Measurements from ENCODE around the gene CDR2. TPM values are rescaled to one million over a fixed set of nuclear protein-coding genes. Genes with fewer than 3 reads are reported as not detected.

The CDR2 gene
- total RNA-seq, 1 donor = 89.8 TPM

DNA sequence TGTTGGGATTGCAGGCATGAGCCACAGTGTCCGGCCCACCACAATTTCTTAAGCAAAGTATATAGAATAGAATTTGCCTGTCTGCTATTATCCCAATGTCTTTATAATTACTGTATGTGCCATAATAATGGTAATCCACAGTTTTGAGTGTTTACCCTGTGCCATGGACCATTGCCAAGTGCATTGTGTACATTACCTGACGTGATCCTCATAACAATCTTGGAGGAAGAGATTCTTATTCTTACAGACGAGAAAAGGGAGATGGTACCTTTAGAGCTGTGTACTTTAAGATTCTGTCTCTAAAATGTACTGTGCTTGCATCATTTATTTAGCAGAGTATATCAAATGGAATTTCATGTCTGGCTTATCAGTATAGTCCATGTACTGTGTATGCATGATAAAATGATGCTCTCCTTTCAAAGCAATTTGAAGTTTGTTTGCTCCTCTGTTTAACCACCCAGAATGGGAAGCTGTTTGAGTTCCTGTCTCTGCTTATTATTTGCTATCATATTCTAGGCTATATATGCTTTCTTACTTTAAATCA lies 13.8 kb upstream of the CDR2 start:
- Histone ChIP-seq H3K4me3 (ENCODE audit: low read length) (no peak overlapping the region), H3K9me3 (ENCODE audit: low read depth, low read length) (no peaks in the 10 kb centered on the region), H3K27me3 (ENCODE audit: insufficient read depth, low read length) (no peaks in the 10 kb centered on the region), H3K4me1 (ENCODE audit: insufficient read depth, low read length) (no peaks in the 10 kb centered on the region)

- Histone ChIP-seq H3K9me3 (ENCODE audit: low read depth, low read length) (no peaks in the 10 kb centered on the region), H3K4me1 (ENCODE audit: insufficient read depth, low read length) (no peaks in the 10 kb centered on the region), H3K27me3 (ENCODE audit: insufficient read depth, low read length) (no peaks in the 10 kb centered on the region), H3K4me3 (ENCODE audit: low read length) (no peak overlapping the region)
Observed at GRCh38 chr16:22386976-22387375, 12.6 kb upstream of the CDR2 start.

DNA sequence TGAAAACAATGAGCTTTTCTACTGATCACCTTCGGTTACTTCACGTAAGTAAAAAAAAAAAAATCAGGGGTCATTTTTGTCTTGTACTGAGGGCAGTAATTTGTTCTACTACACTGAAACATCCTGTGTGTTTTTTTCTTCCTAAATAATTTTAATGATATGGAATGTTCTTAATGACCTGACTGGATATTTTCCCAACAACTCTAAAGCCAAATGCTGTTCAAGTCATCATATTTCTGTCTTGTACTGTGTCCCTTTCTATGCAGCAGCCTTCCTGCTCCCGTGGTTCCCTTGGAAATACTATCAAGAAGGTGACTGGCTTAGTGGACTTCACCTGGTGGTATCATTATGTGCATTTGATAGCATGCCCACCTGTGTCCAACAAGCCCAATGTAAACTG lies 10.8 kb upstream of the CDR2 start:
- Histone ChIP-seq H3K9me3 (ENCODE audit: low read depth, low read length) (no peaks in the 10 kb centered on the region), H3K27me3 (ENCODE audit: insufficient read depth, low read length) (no peaks in the 10 kb centered on the region), H3K4me1 (ENCODE audit: insufficient read depth, low read length) (no peaks in the 10 kb centered on the region), H3K4me3 (ENCODE audit: low read length) (no peak overlapping the region)

- Histone ChIP-seq H3K4me1 (ENCODE audit: insufficient read depth, low read length) (no peaks in the 10 kb centered on the region), H3K27me3 (ENCODE audit: insufficient read depth, low read length) (no peaks in the 10 kb centered on the region), H3K9me3 (ENCODE audit: low read depth, low read length) (no peaks in the 10 kb centered on the region), H3K4me3 (ENCODE audit: low read length) (no peak overlapping the region)
Observed at GRCh38 chr16:22383827-22384226, 9.4 kb upstream of the CDR2 start.

GRCh38 chr16:22381392-22381791 lies 7.0 kb upstream of the CDR2 start:
- Histone ChIP-seq H3K9me3 (ENCODE audit: low read depth, low read length) (no peaks in the 10 kb centered on the region), H3K27me3 (ENCODE audit: insufficient read depth, low read length) (no peaks in the 10 kb centered on the region), H3K4me1 (ENCODE audit: insufficient read depth, low read length) (peaks cover under 1% of the 10 kb centered on the region), H3K4me3 (ENCODE audit: low read length) (no peak overlapping the region)

- H3K4me1 ChIP-seq (ENCODE audit: insufficient read depth, low read length) = peaks cover 8% of the 10 kb centered on the region
- no peaks in the 10 kb centered on the region for H3K27me3 ChIP-seq (ENCODE audit: insufficient read depth, low read length)
- H3K4me3 ChIP-seq (ENCODE audit: low read length) = no peak overlapping the region
- H3K9me3 ChIP-seq (ENCODE audit: low read depth, low read length) = no peaks in the 10 kb centered on the region
Observed at GRCh38 chr16:22380529-22380928, 6.1 kb upstream of the CDR2 start.

GRCh38 chr16:22379656-22380055 lies 5.2 kb upstream of the CDR2 start:
- Histone ChIP-seq H3K9me3 (ENCODE audit: low read depth, low read length) (no peaks in the 10 kb centered on the region), H3K4me3 (ENCODE audit: low read length) (no peak overlapping the region), H3K4me1 (ENCODE audit: insufficient read depth, low read length) (peaks cover 16% of the 10 kb centered on the region), H3K27me3 (ENCODE audit: insufficient read depth, low read length) (no peaks in the 10 kb centered on the region)

- Histone ChIP-seq H3K4me1 (ENCODE audit: insufficient read depth, low read length) (peaks cover 40% of the 10 kb centered on the region), H3K27me3 (ENCODE audit: insufficient read depth, low read length) (no peaks in the 10 kb centered on the region), H3K9me3 (ENCODE audit: low read depth, low read length) (no peaks in the 10 kb centered on the region), H3K4me3 (ENCODE audit: low read length) (no peak overlapping the region)
Observed at GRCh38 chr16:22375963-22376640, 1.7 kb upstream of the CDR2 start.

DNA sequence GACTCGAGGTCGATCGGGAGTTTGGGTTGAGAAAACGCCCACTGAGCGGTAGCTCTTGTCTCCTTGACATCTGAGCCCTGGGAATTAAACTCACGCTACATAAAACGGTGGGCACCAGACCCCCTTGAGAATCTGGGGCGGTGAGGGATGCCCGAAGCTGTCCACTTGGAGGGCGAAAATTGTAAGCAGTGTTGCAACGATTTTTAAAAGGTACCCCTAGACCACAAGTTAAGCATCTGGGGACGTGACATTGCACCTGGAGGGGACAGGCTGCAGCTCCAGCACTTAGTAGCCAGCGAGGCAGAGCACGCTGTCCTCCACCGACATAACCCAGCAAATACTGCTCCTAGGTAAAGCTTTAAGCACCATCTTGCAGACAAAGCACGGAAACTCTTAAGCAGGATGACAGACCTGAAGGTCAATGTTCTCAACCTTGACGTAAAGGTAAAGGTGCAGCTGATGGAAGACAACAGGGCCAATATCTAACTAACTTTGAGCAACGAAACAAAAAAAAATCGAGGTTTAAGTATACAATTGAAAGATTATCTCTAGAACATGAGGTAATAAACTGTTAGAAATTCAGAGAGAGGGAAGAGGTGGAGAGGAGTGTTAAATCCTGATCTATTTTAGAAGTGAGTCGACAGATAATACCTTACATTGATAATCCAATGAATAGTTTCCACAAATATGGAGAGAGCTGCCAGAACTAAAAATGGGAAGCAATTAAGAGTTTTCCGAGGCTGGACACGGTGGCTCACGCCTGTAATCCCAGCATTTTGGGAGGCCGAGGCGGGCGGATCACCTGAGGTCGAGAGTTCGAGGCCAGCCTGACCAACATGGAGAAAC lies 921 bp upstream of the CDR2 start:
- Histone ChIP-seq H3K27me3 (ENCODE audit: insufficient read depth, low read length) (no peaks in the 10 kb centered on the region), H3K4me3 (ENCODE audit: low read length) (peak overlapping the region; percentile 69), H3K4me1 (ENCODE audit: insufficient read depth, low read length) (peaks cover 40% of the 10 kb centered on the region), H3K9me3 (ENCODE audit: low read depth, low read length) (no peaks in the 10 kb centered on the region)

DNA sequence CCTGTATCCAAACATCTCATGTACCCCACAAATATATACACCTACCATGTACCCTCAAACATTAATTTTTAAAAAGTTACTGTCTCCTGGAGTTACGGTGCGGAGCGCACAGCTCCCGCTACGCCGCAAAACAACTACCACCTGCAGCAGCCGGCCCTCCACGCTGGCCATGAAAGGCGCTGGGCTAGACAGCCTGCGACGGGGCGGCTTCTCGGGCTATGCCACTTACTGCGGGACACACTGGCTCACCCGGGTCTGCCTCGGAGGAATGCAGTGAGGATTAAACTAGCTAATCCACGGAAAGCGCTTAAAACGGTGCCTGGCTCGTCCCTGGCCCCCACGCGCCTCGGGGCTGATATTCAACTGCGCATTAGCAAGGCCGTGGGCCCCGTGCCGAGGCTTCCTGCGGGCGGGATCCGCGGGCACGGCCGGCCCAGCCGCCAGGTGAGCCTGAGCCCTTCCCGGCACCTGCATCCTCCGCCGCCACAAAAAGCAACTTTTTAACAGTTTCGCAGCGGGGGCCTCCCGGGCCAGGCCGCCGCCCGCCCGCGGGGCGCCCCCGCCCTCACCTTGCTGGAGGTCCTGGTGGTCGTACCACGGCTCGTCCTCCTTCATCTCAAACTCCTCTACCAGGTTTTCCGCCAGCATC lies 633 bp downstream of the CDR2 start:
- Histone ChIP-seq H3K4me3 (ENCODE audit: low read length) (peak overlapping the region; percentile 69), H3K27me3 (ENCODE audit: insufficient read depth, low read length) (no peaks in the 10 kb centered on the region), H3K9me3 (ENCODE audit: low read depth, low read length) (no peaks in the 10 kb centered on the region), H3K4me1 (ENCODE audit: insufficient read depth, low read length) (peaks cover 49% of the 10 kb centered on the region)

DNA sequence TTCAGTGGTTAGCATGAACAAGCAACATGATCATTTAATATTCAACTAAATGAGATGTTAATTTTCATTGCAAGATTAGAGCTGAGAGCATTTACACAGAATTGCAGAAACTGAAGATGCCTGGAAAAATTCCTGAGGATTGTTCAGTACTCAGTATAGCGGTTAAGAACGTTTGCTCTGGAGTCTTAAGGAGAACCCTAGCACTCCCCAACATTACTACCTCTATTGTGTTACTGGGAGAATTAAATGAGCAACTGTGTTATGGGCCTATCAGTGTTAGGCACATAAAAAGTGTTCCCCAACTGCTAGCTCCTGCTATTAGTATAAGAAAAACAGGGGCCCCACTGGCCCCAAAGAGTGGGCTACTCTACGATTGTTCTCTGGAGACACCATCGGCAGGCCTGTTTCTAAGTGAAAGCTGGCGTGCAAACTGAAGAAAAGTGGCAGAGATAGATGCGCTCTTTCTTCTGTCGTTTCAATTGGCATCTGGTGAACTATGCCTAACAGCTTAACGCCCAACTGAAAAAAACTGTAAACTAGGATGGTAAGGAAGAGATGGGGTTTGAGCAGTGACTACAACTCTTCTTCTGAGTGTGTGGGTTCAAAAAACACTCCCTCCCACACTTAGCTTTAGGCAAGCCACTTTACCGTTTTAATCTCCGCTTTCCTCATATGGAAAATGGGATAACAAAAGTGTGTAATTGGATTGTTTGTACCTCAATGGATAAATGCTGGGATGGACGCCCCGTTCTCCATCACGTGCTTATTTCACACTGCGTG lies 1.3 kb downstream of the CDR2 start:
- Histone ChIP-seq H3K27me3 (ENCODE audit: insufficient read depth, low read length) (no peaks in the 10 kb centered on the region), H3K4me1 (ENCODE audit: insufficient read depth, low read length) (peaks cover 56% of the 10 kb centered on the region), H3K9me3 (ENCODE audit: low read depth, low read length) (no peaks in the 10 kb centered on the region), H3K4me3 (ENCODE audit: low read length) (peak overlapping the region; percentile 69)

DNA sequence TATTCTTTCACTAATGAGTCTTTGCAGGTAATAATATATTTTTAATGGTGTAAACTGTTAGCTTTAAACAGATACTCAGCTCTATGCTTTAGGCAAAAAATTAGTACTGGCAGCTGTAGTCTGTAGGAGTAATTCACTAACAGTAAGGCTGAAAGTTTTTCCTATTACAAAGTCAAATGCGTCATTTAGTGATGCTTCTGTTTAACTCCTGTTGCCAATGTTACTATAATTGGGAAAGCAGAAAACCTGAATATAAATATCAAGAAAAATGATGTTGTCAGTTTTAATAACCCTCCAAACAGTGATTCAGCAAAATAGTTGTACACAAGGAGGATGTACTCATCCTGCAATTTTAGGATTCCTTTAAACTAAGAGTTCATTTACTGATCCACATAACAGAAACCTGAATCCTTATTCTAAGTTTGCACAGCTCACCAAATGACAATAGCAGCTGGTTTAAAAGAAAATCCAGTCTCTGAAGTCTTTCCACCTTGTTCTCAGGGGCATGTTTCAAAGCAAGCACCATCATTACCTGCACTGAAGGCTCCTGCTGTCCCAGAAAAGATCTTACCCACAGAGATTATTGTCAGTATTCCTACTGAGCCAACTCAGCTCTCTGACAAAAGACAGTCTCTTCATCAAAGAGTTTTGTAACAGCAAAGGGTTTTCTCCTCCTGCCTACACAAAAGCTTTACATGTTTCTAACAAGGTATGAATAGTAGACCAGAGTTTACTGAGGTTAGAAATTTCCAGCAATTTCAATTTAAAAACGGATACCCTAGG lies 4.2 kb downstream of the CDR2 start:
- Histone ChIP-seq H3K4me1 (ENCODE audit: insufficient read depth, low read length) (peaks cover 46% of the 10 kb centered on the region), H3K27me3 (ENCODE audit: insufficient read depth, low read length) (no peaks in the 10 kb centered on the region), H3K4me3 (ENCODE audit: low read length) (no peak overlapping the region)

GRCh38 chr16:22369221-22369811 lies 5.1 kb downstream of the CDR2 start:
- H3K4me1 ChIP-seq (ENCODE audit: insufficient read depth, low read length) = peaks cover 41% of the 10 kb centered on the region
- no peaks in the 10 kb centered on the region for H3K9me3 ChIP-seq (ENCODE audit: low read depth, low read length)
- no peaks in the 10 kb centered on the region for H3K27me3 ChIP-seq (ENCODE audit: insufficient read depth, low read length)
- no peak overlapping the region for H3K4me3 ChIP-seq (ENCODE audit: low read length)

More for the DNA sequence above, 4.2 kb downstream of the CDR2 start:
- H3K9me3 ChIP-seq (ENCODE audit: low read depth, low read length) = no peaks in the 10 kb centered on the region
